ENCODE results near the gene HOXD3. TPM values are rescaled to one million over a fixed set of nuclear protein-coding genes. Genes with fewer than 3 reads are reported as not detected.

HOXD3 gene
- total RNA-seq, 1 donor from 2014 or later = 5.6 TPM

GRCh38 chr2:176132205-176133171, 24.6 kb upstream of the HOXD3 start:
- peak in 1 of 2 donors; percentile 79 for DNase-seq (ENCODE audit: low read depth in 2 of 2)

GRCh38 chr2:176133389-176133788, 23.7 kb upstream of the HOXD3 start:
- peak in 1 of 2 donors; percentile 48 for DNase-seq (ENCODE audit: low read depth in 2 of 2)

- peak in 1 of 2 donors; percentile 28 for DNase-seq (ENCODE audit: low read depth in 2 of 2)
These were observed 23.1 kb upstream of the HOXD3 start for GRCh38 chr2:176134035-176134434.

DNA sequence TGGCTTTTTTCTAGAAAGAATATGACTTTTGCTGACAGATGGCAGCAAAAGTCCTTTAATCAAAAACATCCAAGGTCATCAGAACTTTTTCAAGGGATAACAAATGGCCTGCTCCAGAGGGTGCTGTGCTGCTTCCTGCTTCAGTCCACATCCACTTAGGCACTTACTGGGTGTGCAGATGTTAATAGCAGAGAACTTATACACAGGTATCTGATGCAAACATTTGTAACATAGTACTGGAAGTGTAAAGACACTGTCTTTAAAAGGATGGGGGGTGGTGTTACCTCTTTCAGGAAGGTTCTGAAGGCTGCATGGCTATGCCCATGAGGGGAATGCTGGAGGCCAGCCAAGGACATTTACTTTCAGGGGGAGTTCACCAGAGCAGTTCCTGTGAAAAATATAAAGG, 22.1 kb upstream of the HOXD3 start:
- DNase-seq (ENCODE audit: low read depth in 2 of 2) = peak in 1 of 2 donors; percentile 69

- DNase-seq (ENCODE audit: low read depth in 2 of 2) = peak in 1 of 2 donors; percentile 87
These were observed 20.5 kb upstream of the HOXD3 start for GRCh38 chr2:176136374-176137251.

DNA sequence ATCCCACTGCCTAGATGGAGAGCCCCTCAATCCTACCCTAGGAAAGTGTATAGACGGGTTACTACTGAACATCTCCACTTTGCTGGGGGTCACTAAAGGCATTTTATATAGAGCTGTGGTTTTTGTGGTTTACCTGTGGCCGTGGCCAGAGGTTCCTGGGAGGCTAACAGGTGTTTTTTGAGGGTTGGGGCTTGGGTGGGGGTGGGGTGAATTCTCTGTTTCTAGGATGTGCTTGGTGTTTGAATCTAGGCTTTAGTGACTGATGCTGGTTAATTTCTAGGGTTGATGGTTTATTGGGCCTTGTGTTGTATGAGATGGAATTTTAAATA, 19.9 kb upstream of the HOXD3 start:
- peak in 1 of 2 donors; percentile 19 for DNase-seq (ENCODE audit: low read depth in 2 of 2)

- DNase-seq (ENCODE audit: low read depth in 2 of 2) = peak in 1 of 2 donors; percentile 45
These were observed 19.2 kb upstream of the HOXD3 start for GRCh38 chr2:176137906-176138305.

DNA sequence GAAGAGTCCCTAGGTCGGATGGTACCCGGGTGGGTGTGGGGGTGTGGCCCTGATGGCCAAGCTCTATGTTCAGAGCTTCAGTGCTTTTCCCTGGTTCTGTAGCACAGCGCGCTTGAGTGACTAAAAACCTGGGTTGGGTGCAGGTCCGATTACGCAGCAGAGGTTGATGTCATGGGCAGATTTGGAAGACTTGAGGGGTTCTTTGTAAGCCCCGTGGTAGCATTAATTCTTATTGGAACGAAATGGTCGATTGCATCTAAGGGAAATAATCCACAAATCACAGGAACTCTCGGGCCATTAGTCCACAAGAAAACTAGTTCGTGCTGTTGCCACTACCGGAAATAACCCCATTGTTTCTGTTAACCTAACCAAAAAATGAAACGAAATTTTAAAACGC, 18.6 kb upstream of the HOXD3 start:
- peak in 1 of 2 donors; percentile 69 for DNase-seq (ENCODE audit: low read depth in 2 of 2)

DNA sequence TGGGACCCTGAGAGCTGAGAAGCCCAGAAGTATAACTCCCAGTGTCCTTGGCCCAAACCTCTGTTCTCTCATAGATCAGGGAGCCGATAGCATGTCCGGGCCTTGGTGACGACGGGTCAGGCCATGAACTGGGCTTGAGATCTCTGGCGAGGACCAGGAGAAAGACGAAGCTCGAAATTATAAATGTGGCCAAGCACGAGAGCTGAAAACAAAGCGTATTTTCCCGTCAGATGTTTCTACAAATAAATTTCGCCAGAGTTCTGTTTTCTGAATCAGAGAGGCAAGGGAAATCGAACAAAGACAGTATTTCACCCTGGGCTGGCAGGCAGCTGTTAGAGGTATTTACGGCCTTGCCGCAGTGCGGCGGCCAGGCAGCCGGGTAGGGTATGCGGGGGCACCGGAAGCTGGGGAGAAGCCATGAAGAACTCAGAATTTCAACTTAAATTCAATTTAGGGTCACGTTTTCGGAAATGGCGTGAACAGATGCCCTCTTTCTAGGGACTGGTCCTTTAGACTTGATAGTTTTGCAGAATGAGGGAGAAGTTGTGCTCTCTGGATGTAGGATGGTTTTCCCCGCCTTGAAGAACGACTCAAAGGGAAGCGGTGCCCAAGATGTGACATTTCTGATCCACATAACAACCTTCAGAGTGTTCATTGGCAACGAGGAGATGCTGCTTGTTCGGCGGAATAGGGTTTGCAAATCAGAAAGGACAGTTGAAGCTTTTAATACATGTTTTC, 18.0 kb upstream of the HOXD3 start:
- DNase-seq (ENCODE audit: low read depth in 2 of 2) = peak in 1 of 2 donors; percentile 60

DNA sequence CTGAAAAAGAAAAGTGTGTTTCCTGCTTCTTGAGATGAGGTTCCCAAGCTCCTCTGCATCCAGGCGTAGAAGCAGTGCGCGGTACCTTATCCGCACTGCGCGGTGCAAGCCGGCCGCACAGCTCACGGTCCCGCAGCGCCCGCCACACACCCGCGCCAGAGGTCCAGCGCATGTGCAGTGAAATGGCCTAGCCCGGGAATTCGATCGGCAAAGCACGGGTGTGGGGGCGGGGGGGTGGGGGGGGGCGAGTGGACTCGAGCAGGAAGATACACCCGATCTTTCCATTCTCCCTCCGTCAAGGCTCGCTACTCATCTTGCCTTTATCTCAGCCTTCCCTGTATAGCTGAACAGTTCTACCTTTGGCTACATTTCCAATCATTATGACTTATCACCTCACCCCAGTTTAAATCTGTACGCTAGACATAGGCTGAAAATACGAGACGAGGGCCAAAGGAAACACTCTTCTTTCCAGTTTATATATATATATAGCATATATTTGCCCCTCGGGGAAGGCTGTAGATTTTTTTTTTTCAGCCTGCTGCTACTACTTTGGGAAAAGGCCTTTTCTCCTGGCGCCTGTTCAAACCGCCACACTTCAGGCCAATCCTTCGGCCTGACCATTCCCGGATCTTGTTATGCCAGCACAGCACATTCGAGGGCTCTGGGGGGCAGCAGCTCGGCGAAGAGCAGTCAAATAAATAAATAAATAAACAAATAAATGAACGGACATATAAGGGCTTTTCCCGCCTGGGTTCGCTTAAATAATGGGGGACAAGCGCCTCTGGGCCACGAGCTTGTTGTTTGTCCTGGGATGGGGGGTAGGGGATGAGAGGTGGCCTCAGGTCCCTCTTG, 17.2 kb upstream of the HOXD3 start:
- peak in 1 of 2 donors; percentile 65 for DNase-seq (ENCODE audit: low read depth in 2 of 2)

GRCh38 chr2:176140513-176141317, 16.4 kb upstream of the HOXD3 start:
- DNase-seq (ENCODE audit: low read depth in 2 of 2) = peak in 1 of 2 donors; percentile 87

DNA sequence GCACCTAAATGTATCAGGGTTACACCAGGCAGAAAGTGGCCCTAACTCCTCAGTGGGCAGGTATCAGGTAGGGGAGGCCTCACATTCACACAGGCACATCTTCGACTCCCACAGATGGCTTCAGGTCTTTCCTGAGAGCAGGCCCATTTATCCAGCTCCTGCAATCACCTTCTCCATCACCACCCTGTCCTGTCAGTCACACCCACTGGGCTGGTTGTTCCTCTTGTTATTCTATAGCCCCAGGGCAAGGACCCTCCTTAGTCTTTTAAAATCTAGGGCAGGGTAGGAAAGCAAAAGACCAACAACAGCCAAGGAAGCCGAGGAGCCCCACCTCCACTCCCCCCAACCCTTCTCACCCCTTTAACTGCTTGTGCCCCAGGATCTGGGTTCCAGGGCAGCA, 14.8 kb upstream of the HOXD3 start:
- no peak for DNase-seq (ENCODE audit: low read depth in 2 of 2)

- DNase-seq (ENCODE audit: low read depth in 2 of 2) = no peak
These were observed 11.8 kb upstream of the HOXD3 start for GRCh38 chr2:176145085-176145969.

GRCh38 chr2:176146101-176146500, 11.0 kb upstream of the HOXD3 start:
- DNase-seq (ENCODE audit: low read depth in 2 of 2) = no peak

DNA sequence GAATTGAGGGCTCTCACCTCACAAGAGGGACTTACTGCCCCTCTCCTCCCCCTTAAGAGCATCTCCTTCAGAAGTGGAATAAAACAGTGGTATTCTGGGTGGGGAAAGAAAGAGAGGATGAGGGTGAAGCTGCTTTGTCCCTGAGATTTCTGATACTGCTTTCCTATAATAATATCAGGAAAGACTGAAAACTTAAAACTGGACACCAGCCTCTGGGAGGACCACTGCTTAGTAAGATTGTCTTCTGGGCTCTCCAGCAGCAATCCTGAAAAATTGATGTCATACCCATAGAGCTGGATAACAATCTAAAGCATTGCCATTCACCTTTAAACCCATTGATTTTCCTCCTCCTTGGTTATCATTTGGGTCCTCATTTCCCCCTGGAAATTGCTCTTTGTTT, 10.5 kb upstream of the HOXD3 start:
- DNase-seq (ENCODE audit: low read depth in 2 of 2) = no peak

- DNase-seq (ENCODE audit: low read depth in 2 of 2) = no peak
These were observed 9.8 kb upstream of the HOXD3 start for GRCh38 chr2:176147210-176147799.

DNA sequence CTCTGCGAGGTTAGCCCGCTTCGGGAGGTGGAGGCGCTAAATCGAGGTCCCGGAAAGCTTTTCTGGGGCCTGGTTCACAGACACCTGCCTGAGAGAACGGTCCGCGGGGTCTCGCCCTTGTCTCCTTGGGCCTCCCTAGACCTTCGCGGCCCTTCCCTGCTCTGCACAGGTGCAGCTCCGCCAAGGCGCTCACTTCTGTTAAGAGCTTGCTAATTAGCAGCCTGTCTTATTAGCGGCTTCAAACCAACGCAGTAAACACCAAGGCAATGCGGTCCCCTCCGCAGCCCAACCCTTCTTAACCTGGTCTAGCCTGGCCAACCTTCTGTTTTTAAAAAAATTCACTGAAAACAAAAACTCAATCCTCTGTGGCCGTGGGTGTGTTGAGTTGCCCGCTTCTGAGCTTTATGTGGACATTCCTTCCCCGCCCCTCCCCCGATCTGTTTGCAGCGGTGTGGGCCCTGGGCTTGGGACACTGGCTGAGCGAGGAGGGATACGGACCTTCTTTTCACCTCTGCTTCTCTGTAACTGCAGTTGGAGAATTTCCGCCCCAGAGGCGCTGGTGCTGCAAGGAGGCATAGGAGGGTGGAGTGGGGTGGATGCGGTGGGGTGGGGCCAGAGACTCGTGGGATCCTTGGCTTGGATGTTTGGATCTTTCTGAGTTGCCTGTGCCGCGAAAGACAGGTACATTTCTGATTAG, 9.2 kb upstream of the HOXD3 start:
- no peak for DNase-seq (ENCODE audit: low read depth in 2 of 2)
